Stimulated activated CD4-positive, alpha-beta T cell treated with anti-CD3 and anti-CD28 coated beads, Interleukin-1b, Interleukin-23, amount 100 ng/mL, for 24 hours (primary cell): ENCODE data around the gene RACGAP1.

ENCODE experiments used
- DNase-seq, 4 experiments: peaks; one replicate each; pipeline ENCODE4 v3.0.0-alpha.2; 2020; ENCODE audit warnings: low read depth in 4 of 4, low spot score in 1 of 4

RACGAP1 gene

GRCh38 chr12:49944046-49944445 is 81.2 kb downstream of the RACGAP1 start:
- no peak for DNase-seq

- no peak for DNase-seq
Observed at GRCh38 chr12:49943625-49943960, 81.7 kb downstream of the RACGAP1 start.

- no peak for DNase-seq
Observed at GRCh38 chr12:49942921-49943624, 82.2 kb downstream of the RACGAP1 start.

GRCh38 chr12:49942512-49942893 is 82.8 kb downstream of the RACGAP1 start:
- DNase-seq, result no peak

GRCh38 chr12:49941556-49942511 is 83.5 kb downstream of the RACGAP1 start:
- no peak for DNase-seq

- no peak for DNase-seq
Observed at GRCh38 chr12:49939707-49940106, 85.6 kb downstream of the RACGAP1 start.

GRCh38 chr12:49939307-49939706 is 86.0 kb downstream of the RACGAP1 start:
- DNase-seq, result no peak
